Stimulated activated CD8-positive, alpha-beta memory T cell treated with anti-CD3 and anti-CD28 coated beads, Interleukin-15, amount 100 ng/mL, for 24 hours (primary cell): ENCODE results near the gene RUNX2.

Experiments used
- DNase-seq: peaks from one replicate; pipeline ENCODE4 v3.0.0-alpha.2; 2020; ENCODE audit warnings: low read depth

Gene RUNX2

DNA sequence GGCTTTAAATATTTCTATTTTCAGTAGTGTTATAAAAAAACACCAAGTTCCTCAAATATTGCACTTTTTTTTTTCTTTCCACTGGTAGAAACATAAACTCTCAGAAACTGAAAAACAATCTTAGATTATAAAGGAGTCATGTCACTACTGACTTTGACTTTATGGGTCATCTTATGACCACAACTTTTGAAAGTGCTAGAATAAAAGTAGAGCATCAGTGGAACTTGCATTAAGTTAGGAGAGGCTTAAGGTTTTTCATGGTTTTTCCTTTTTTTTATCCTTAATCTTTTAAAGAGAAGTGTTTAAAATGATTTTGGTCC, 106.2 kb downstream of the RUNX2 start:
- DNase-seq, result no peak

GRCh38 chr6:45436544-45437438, 108.7 kb downstream of the RUNX2 start:
- DNase-seq, result no peak

- DNase-seq, result no peak
Observed at GRCh38 chr6:45437439-45437815, 109.3 kb downstream of the RUNX2 start.

- no peak for DNase-seq
Observed at GRCh38 chr6:45438151-45438550, 110.0 kb downstream of the RUNX2 start.

DNA sequence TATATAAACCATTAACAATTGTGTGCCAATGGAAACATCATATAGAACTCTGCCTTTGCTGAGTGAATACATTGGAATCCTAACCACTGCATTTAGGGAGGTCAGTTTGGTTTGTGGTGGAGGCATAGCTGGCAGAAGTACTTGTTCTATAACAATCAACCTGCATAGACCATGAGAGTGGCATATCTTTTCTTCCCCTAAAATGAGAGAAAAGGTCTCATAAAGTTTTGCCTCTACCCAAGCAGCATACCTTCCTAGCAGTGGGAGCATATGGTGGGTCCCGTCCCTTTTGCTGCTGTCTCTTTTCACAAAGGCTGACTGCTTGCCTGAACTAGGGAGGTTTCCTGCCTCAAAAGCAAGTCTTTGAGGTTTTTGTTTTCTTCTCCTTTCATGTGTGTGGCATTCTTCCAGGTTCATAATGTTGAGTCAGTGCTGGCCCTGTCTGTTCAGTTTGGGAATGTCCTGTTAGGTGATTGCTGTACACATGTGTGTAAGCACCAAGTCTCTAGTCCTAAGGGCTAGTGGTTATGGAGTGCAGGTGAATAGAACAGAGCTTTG, 110.8 kb downstream of the RUNX2 start:
- no peak for DNase-seq

DNA sequence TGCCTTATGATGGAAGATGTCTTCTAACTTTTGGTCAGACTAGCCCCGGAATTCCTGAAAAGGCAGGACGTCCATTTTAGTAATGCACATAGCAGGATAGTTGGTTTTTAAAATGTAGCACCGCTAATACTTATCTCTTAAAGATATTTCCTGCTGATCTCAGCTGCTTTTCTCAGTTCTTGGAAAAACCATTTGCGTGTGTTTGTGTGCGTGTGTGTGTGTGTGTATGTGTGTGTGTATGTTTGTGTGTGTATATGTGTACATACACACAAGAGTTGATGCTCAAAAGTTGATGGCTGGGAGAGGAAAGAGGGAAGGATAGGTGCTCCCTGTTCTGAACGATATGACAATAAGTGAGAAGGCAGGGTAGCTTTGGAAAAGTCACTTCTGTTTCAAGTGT, 111.3 kb downstream of the RUNX2 start:
- no peak for DNase-seq

DNA sequence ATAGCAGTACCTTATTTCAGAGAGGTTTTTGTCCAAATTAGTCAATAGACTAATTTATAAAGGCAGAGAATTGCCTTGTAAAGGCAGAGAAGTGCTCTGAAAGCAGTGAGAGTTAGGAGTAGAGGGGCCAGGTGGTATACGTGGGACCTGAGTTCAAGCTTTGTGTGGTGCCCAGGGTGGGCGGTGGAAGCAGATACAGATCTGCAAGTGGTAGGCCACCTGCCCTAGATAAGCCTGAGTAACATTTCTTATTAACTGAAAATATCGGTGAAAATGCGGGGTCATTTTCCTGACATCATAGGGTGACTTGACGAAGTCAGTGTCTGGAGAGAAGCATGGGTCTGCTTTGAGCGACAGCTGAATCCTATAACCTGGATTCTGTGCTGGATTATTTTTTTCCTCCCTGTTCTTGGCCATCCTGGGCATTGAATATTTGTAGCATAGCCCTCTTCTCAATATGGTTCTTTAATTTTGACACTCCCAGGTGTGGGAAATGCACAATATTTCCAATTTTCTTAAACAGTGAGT, 111.8 kb downstream of the RUNX2 start:
- DNase-seq, result no peak

DNA sequence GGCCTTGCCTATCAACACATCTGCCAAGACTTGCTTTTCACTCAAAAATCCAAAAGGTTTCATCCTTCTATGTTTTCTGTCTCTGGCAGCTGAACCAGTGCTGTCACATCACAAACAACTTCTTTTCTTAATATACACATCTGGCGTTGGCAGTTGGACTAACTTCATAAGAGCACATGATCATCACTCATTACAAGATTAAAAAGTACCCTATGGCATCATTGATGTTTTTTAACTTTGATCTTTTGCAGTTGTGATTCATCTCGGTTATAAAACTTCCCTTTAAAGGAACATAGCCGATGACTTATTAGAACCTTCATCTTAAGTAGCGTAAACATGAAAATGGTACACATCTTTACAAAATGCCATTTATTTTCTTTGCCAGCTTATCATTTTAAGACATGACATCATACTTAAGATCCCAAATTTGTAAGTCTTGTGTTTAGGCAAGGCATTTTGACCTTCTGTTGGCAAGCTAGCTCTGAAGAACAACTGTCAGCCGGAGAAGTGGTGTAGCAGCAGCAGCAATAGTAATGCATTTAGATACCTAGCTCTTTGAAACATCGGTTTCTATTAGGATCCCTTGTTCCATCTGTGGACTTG, 113.8 kb downstream of the RUNX2 start:
- DNase-seq, result no peak

DNA sequence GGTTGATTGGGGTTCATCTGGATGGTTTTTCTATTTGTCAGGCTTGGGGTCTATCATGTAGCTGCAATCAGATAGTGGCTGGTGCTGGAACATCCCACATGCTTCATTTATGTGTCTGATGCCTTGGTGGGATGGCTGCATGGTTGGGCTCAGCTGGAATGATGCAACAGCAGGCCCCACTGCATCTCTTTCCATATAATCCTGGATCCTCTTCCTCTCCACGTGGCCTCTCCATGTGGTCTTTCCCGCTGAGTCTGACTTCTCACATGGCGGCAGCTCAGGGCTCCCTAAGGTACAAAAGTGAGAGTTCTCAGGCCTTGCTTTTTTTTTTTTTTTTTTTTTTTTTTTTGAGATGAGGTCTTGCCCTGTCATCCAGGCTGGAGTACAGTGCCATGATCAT, 114.6 kb downstream of the RUNX2 start:
- no peak for DNase-seq

DNA sequence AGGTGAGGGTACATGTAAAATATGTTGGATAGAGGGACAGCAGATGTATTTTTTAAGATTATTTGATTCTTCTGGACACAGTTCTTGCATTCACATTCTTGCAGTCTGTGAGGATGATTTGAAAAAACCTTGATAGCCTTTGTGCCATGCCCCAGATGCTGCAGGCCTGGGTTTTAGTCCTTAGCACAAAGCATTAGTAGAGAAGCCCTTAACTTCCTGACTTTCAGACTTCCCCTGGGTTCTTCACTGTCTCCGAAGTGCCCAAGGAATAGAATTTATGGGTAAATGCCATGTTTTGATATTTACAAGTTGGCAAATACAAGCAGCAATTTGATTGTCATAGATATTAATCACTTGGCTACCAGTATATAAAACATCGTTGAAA, 117.2 kb downstream of the RUNX2 start:
- DNase-seq, result no peak

GRCh38 chr6:45445749-45446549, 117.8 kb downstream of the RUNX2 start:
- DNase-seq, result no peak

GRCh38 chr6:45447005-45447404, 118.9 kb downstream of the RUNX2 start:
- DNase-seq, result no peak

GRCh38 chr6:45447716-45448115, 119.6 kb downstream of the RUNX2 start:
- no peak for DNase-seq

DNA sequence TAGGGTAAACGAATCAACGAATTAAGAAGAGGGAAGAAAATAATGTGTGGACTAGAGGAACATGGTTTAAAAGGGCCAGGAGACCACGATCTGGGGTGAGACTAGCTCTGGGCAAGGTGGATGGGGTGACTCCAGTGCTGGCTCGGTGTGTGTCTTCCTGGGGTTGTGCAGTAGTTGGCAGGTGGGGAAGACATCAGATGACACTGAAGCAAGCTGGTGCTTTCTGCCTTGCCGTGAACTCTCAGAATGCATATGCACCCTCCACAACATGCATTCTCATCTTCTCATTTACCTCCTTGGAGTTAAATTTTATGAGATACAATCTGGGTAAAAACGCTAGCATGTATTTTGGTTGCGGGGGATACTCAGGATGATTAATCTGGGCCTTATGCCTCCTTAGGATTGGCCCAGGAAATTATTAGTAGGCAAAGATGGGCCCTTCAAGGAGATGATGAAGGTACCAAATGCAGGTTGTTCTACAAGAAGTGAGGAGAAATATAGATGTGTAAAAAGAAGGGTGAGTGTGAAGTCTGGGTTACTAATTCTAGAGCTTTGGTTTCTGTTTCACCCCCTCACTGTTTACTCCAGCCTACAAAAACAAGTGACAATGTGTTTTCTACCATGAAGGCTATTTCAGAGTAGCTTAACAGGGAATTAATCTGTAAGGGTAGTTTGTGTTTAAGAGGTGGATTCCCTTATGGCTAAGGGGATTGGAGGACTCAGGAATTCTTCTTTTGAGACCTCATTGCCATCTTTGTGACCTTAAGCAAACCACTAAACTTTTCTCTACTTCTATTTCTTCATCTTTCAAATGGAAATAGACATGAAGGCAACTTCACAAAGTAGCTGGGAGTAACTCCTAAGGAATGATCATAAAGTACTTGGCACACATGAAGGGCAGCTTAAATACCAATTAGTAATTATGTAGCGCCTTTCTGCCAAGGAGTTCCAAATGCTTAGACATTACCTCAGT, 120.6 kb downstream of the RUNX2 start:
- DNase-seq, result no peak

DNA sequence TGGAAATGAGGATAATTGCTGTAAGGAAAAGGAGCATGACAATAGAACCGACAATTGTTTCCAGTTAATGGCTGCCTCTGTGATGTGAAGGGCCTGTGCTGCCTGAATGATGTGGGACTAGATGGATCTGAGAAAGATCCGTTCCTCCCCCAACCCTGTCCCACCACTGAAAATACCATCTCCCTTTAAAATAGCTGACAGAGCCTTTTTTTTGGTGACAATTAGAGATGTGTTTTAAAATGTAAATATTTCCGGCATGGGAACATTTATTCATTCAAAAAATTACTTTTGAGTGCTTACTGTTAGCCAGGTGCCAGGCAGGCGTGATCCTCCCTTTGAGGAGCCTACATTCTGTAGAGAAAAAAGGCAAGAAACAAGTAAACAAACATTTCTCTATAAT, 122.0 kb downstream of the RUNX2 start:
- DNase-seq, result no peak

DNA sequence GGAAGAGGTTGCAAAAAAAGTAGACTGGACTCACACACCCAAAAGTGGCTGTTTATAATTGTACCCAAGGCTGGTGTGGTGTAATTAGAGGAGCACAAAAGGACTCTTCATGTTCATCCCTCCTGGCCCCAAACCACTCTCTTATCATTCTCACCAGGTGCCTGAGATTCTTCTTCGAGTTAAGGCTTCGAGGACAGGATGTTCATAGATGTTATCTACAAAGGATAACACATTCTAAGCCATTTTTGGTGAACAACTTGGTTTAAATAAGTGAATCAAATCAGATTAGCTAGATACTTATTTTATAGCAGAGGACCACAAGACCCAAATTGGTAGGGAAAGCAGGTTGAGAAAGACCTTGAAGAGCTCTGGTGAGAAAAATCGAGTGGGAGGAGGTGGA, 122.7 kb downstream of the RUNX2 start:
- DNase-seq, result no peak

- DNase-seq, result no peak
Observed at GRCh38 chr6:45454008-45454911, 126.1 kb downstream of the RUNX2 start.

DNA sequence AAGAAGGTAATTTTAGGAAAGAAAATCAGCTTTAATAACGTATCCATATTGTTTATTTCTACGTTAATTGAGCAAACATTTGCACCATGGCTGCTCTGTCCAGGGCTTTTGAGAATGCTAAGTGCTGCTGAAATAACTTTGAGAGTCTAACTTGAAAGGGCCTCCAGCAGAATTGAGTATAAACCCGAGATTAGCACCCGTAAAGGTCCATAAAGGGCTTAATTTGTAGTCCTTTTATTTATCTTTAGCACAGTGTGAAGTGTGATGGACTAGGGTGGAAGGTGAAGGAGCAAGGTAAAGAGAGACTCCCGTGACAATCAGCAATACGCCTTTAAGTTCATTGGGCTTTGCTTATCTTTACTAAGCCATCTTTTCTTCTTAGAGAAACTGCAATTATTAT, 127.3 kb downstream of the RUNX2 start:
- no peak for DNase-seq

DNA sequence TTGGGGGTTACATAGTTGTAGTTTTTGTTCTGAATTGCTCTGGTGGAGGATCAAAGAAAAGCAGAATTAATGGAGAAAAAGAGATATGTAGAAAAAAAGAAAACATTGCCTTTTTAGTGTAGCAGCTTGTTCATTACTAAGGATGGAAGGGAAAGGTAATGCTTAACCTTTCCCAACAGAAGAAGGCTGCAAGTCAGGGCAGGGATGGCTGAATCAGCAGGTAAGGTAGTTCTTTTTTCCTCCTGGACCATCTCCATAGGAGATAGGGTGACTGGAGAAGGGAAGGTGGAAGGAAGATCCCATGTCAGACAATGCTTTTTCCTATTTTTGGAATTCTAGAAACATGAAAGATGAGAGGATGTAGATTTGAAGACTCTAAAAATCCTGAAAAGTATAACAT, 129.0 kb downstream of the RUNX2 start:
- DNase-seq, result no peak

DNA sequence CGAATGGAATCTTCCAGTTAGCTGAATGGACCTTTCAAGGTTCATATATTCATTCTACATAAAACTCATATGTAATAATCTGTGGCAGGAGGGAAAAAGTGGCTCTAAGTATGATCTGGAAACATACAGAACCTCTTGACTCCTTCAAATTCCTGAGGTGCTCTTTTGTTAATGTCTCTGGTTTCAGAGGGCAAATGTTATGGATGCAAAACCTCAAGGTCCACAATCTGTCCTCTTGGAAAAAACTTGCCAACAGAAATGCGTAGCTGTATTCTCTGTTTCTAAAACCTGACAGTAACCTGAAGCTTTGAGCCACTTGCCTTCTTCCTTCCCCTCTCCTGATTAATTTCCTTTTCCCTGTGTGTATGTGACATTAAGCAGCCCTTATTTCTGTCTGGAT, 130.5 kb downstream of the RUNX2 start:
- DNase-seq, result no peak
